Right atrium auricular region (tissue), 2 donors: Measurements from ENCODE around the gene CD34. TPM values are rescaled to one million over a fixed set of nuclear protein-coding genes. Genes with fewer than 3 reads are reported as not detected.

ENCODE experiments used
- DNase-seq: peaks from one replicate; pipeline ENCODE4 v3.0.0-alpha.2; 2019; ENCODE audit warnings: low spot score
- H3K27ac ChIP-seq, 2 donors: fragments of 200-600 bp; sonication (generic); 1 replicate in 1 of 2; 2 replicates in 1 of 2; pipeline ENCODE4 v1.5.1; 2016 to 2019
- H3K27me3 ChIP-seq, 2 donors: fragments of 200-600 bp; sonication (generic); one replicate each; pipeline versions ENCODE4 v1.5.1 to v1.6.0; 2017 to 2019
- H3K36me3 ChIP-seq: fragments of 200-600 bp; sonication (generic); one replicate; pipeline ENCODE4 v1.5.1; 2016
- H3K4me1 ChIP-seq, 2 donors: fragments of 200-600 bp; sonication (generic); one replicate each; pipeline versions ENCODE4 v1.5.1 to v1.6.0; 2017 to 2019
- H3K4me3 ChIP-seq, 2 donors: fragments of 200-600 bp; sonication (generic); 1 replicate in 1 of 2; 2 replicates in 1 of 2; pipeline ENCODE4 v1.5.1; 2017 to 2019; ENCODE audit warnings: mild to moderate bottlenecking in 1 of 2, moderate library complexity in 1 of 2
- H3K9me3 ChIP-seq, 2 donors: fragments of 200-600 bp; sonication (generic); one replicate each; pipeline ENCODE4 v1.5.1; 2019
- CTCF ChIP-seq, 2 donors: fragments of 200-600 bp; sonication (generic); IDR thresholded peaks; one replicate each; pipeline ENCODE4 v1.5.1; 2019; ENCODE audit warnings: antibody characterized with exemption in 2 of 2
- total RNA-seq, 2 donors: library from RNA; depleted of rRNA; stranded (reverse); fragments of >200 nt; gene quantifications; one replicate each; pipeline ENCODE4 v1.1.0, GENCODE V29; 2016

The CD34 gene
- total RNA-seq, 2 donors from 2014 or later: 76.7 to 76.8 TPM

- TF ChIP-seq CTCF (IDR thresholded peaks at IDR 0.05): no peak
- Histone ChIP-seq H3K9me3 (no peaks in the 10 kb centered on the region), H3K36me3 (no peaks in the 10 kb centered on the region), H3K27me3 (no peaks in the 10 kb centered on the region), H3K4me1 (peaks cover 0 to 46% of the 10 kb centered on the region in 2 donors), H3K4me3 (no peak overlapping the region), H3K27ac (no peak overlapping the region)
- DNase-seq: no peak
Measured at GRCh38 chr1:207956986-207957385, 46.1 kb upstream of the CD34 start.

- Histone ChIP-seq H3K36me3 (no peaks in the 10 kb centered on the region), H3K4me3 (no peak overlapping the region), H3K4me1 (peaks cover 0 to 18% of the 10 kb centered on the region in 2 donors), H3K9me3 (no peaks in the 10 kb centered on the region), H3K27ac (no peak overlapping the region), H3K27me3 (no peaks in the 10 kb centered on the region)
- TF ChIP-seq CTCF (IDR thresholded peaks at IDR 0.05): no peak
- DNase-seq: no peak
Measured at GRCh38 chr1:207954104-207954503, 43.2 kb upstream of the CD34 start.

DNA sequence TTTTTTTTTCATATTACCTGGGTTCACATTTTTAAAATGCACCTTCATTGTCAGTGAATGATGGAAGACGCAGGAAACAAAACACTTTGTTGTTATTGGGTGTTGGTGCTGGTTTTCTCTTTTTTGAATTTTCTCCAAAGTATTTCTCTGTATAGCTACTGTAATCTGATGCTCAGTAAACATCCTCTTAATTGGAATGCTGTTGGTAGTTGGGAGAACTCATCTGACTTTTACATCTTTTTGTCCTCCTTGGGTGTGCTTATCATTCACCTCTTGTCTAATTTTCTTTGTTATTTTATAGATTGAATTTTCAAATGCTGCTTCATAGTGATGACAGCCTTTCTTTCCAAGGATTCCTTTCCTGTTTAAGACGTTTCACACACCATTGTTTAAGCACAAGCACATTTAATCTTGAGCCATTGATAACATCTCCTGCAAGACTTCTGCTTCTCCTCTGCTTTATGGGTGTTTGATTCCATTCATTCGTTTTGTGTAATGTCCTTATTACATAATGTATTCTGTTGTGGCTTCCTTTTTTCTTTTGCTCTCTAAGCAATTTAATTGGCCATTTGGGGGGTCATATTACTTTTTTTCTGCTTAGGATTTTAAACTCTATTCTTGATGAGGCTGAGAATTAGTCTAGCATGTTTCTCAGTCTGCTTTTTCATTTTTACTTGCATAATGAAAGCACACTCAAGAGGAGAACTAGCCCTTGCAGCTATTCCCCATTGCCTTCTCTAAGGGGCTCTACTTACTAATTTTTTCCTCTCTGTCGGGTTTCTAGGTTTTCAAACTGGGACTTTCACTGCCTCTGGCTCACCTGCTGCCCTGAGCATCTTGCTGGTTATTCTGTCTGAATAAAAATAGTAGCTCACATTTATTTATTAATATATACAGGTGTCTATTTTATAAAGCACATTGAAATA is 42.0 kb upstream of the CD34 start:
- Histone ChIP-seq H3K27ac (no peak overlapping the region), H3K4me1 (peaks cover 0 to 7% of the 10 kb centered on the region in 2 donors), H3K36me3 (no peaks in the 10 kb centered on the region), H3K4me3 (no peak overlapping the region), H3K27me3 (no peaks in the 10 kb centered on the region), H3K9me3 (no peaks in the 10 kb centered on the region)
- no peak for TF ChIP-seq CTCF (IDR thresholded peaks at IDR 0.05)
- no peak for DNase-seq

- no peaks in the 10 kb centered on the region for H3K27me3 ChIP-seq
- no peak for DNase-seq
- no peaks in the 10 kb centered on the region for H3K4me1 ChIP-seq
- no peaks in the 10 kb centered on the region for H3K9me3 ChIP-seq
- no peaks in the 10 kb centered on the region for H3K36me3 ChIP-seq
- TF ChIP-seq CTCF (IDR thresholded peaks at IDR 0.05): no peak
- no peak overlapping the region for H3K4me3 ChIP-seq
- H3K27ac ChIP-seq: no peak overlapping the region
Measured at GRCh38 chr1:207951652-207952051, 40.7 kb upstream of the CD34 start.

GRCh38 chr1:207950750-207951149 is 39.8 kb upstream of the CD34 start:
- H3K27ac ChIP-seq: no peak overlapping the region
- no peaks in the 10 kb centered on the region for H3K36me3 ChIP-seq
- H3K4me3 ChIP-seq: no peak overlapping the region
- no peaks in the 10 kb centered on the region for H3K27me3 ChIP-seq
- TF ChIP-seq CTCF (IDR thresholded peaks at IDR 0.05): no peak
- no peaks in the 10 kb centered on the region for H3K4me1 ChIP-seq
- no peak for DNase-seq
- H3K9me3 ChIP-seq: no peaks in the 10 kb centered on the region
